Pancreas (tissue), 10 donors: ENCODE measurements around the gene LAMB1. TPM values are rescaled to one million over a fixed set of nuclear protein-coding genes. Genes with fewer than 3 reads are reported as not detected.

Source experiments
- ATAC-seq, 4 donors: fragments of 200-7000 bp; cut with Tn5 transposase; one replicate each; pipeline versions ENCODE4 v1.8.0 to v1.9.1; 2020; ENCODE audit warnings: mild to moderate bottlenecking in 4 of 4, moderate library complexity in 4 of 4
- DNase-seq, 6 donors: peaks; one replicate each; pipeline ENCODE4 v3.0.0-alpha.2; 2020
- FAIRE-seq: peaks from 2 replicates; lab custom pipeline; 2012; peaks lifted over from hg19 to GRCh38; lab: Jason Lieb, UNC
- H3K27ac ChIP-seq, 4 donors: fragments of 200-600 bp; sonication (generic); 1 replicate in 3 of 4; 2 replicates in 1 of 4; pipeline versions ENCODE4 v1.5.0 to v1.8.0; 2020
- H3K27me3 ChIP-seq, 4 donors: fragments of 200-600 bp; one replicate each; pipeline ENCODE4 v1.8.0; 2021
- H3K36me3 ChIP-seq, 3 donors: fragments of 200-600 bp; sonication (generic) in 1 of 3; one replicate each; pipeline versions ENCODE4 v1.5.0 to v1.8.0; 2020 to 2021
- H3K4me1 ChIP-seq, 3 donors: fragments of 200-600 bp; one replicate each; pipeline ENCODE4 v1.8.0; 2021
- H3K4me3 ChIP-seq, 4 donors: fragments of 200-600 bp; sonication (generic) in 2 of 4; one replicate each; pipeline versions ENCODE4 v1.5.0 to v1.8.0; 2020 to 2021
- H3K9me3 ChIP-seq, 4 donors: fragments of 200-600 bp; one replicate each; pipeline ENCODE4 v1.8.0; 2021
- WGBS, 2 donors: extraction: QIAGEN DNeasy Blood & Tissue Kit; methylation state at CpG; one replicate each; pipeline ENCODE4 v1.1.7; 2013; 5-methylcytosine and 5-hydroxymethylcytosine counted together
- intact Hi-C, 3 donors: fragments of 100-400 bp; cut with DNase I; formaldehyde crosslinking; loops; one replicate each; pipeline versions ENCODE4 v1.11.1 to v1.14.2; 2022
- polyA plus RNA-seq, 2 donors: library from polyadenylated mRNA; stranded (reverse); fragments of 200-250 nt; gene quantifications; one replicate each; pipeline ENCODE4 v1.2.3, GENCODE V29; 2013
- total RNA-seq, 6 donors: library from RNA; stranded (reverse); fragmentation: NEBNext Ultra II Directional in 4 of 6; extraction: Animal tissue kit (Norgen Biotek cat#: 25700) in 4 of 6; gene quantifications; one replicate each; pipeline versions ENCODE4 v1.2.1 to v1.2.4, GENCODE V29; 2021 to 2023
- TF ChIP-seq, protein P1 (sequence below), 4 donors: fragments of 200-600 bp; sonication (generic) in 3 of 4; IDR thresholded peaks; one replicate each; pipeline versions ENCODE4 v1.5.0 to v1.8.0; 2021; ENCODE audit warnings: antibody characterized with exemption in 4 of 4
- donor health status: healthy with polysubstance abuse.
- donor health status: DM: no; HTN: no; CAD: no; lungs with moderate emphysema.
- donor health status: DM: no; HTN: no; CAD: no.
- donor health status: control.
- donor health status: control.
- donor health status: Bipolar disorder and iron deficiency.
- donor health status: DM: yes; HTN: yes; CAD: no.
- donor health status: DM: no; HTN: no; CAD: no.
- donor health status: DM: no; HTN: no; CAD: no.
- donor health status: DM: yes; HTN: yes; CAD: no.

Gene LAMB1
- total and polyA plus RNA-seq, 8 donors, result 25.5 to 169 (median 106) TPM

DNA sequence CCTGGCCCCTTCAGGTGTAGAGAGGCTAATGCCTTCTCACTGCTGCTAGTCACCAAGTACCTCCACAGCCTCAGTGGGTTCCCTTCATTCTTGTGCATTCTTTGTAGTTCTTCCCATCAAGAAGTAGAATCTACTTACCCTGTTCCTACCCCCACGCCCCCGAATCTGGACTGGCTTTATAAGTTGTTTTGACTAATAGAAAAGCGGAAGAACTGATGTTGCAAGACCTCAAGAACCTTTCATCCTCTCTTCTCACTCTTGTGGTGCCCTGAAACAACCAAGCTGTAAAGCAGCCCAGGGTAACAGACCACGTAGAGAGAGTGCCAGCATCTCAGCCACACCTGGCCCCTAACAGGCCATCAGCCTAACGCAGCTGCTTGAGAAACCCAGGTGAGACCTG, 23.2 kb upstream of the LAMB1 start:
- no peak overlapping the region for H3K27ac ChIP-seq

DNA sequence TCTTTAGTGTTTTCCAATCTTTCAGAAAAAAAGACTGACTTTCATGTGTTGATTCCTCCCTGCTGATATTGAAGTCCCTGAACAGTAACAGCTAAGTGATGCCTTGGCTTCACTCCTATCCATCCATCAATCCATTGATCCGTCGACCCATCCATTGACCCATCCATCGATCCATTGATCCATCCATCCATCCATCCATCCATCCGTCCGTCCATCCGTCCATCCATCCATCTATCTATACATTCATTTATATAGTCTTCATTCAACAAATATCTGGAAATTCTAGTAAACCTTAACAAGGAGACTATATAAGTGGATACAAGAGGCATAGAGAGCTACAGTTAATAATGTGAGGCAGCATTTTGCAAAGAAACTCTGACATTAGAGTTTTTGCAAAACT, 21.6 kb upstream of the LAMB1 start:
- Histone ChIP-seq H3K27ac (no peak overlapping the region), H3K4me3 (no peak overlapping the region), H3K27me3 (no peaks in the 10 kb centered on the region), H3K4me1 (no peaks in the 10 kb centered on the region), H3K9me3 (no peaks in the 10 kb centered on the region), H3K36me3 (no peaks in the 10 kb centered on the region)
- WGBS, 2 donors, result 86 to 91% methylated on average over 6 of the region's 6 CpGs
- TF ChIP-seq, protein P1, sequence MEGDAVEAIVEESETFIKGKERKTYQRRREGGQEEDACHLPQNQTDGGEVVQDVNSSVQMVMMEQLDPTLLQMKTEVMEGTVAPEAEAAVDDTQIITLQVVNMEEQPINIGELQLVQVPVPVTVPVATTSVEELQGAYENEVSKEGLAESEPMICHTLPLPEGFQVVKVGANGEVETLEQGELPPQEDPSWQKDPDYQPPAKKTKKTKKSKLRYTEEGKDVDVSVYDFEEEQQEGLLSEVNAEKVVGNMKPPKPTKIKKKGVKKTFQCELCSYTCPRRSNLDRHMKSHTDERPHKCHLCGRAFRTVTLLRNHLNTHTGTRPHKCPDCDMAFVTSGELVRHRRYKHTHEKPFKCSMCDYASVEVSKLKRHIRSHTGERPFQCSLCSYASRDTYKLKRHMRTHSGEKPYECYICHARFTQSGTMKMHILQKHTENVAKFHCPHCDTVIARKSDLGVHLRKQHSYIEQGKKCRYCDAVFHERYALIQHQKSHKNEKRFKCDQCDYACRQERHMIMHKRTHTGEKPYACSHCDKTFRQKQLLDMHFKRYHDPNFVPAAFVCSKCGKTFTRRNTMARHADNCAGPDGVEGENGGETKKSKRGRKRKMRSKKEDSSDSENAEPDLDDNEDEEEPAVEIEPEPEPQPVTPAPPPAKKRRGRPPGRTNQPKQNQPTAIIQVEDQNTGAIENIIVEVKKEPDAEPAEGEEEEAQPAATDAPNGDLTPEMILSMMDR (IDR thresholded peaks at IDR 0.05), result no peak
- no peak for ATAC-seq
- no peak for FAIRE-seq
- no peak for DNase-seq
- intact Hi-C loops, result no loop called here

More for the DNA sequence above, 23.2 kb upstream of the LAMB1 start:
- 94 to 96% methylated on average over 5 of the region's 5 CpGs for WGBS, 2 donors
- FAIRE-seq, result no peak
- no peaks in the 10 kb centered on the region for H3K4me1 ChIP-seq
- H3K27me3 ChIP-seq, result no peaks in the 10 kb centered on the region
- TF ChIP-seq, protein P1 (IDR thresholded peaks at IDR 0.05), result no peak
- H3K9me3 ChIP-seq, result no peaks in the 10 kb centered on the region
- intact Hi-C loops, result no loop called here
- H3K36me3 ChIP-seq, result no peaks in the 10 kb centered on the region
- no peak for DNase-seq
- no peak overlapping the region for H3K4me3 ChIP-seq
- no peak for ATAC-seq

DNA sequence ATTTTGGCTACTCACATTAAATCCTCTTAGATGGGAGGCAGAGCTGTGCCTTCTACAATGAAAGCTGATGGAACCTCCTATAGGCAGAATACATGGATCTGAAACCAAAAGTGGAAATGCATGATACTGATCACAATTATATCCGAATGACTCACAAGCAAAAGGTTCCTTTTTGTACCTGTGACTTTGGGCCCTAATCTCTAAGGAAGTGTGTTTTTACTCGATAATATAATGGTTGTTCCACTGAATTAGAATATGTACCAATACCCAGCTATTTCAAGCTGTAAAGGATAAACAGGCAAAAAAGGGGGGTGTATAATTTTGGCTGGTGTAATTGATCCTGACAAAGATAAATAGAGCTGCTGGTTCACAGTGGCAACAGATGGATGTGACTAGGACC, 17.6 kb upstream of the LAMB1 start:
- intact Hi-C loops, result no loop called here
- FAIRE-seq (no peak), ATAC-seq (no peak), DNase-seq (no peak)
- Histone ChIP-seq H3K4me1 (peaks cover 0 to 9% (median 4%) of the 10 kb centered on the region in 3 donors), H3K27ac (no peak overlapping the region), H3K36me3 (no peaks in the 10 kb centered on the region), H3K4me3 (no peak overlapping the region), H3K27me3 (no peaks in the 10 kb centered on the region), H3K9me3 (no peaks in the 10 kb centered on the region)
- TF ChIP-seq, protein P1 (IDR thresholded peaks at IDR 0.05), result no peak
- 86 to 90% methylated on average over 2 of the region's 2 CpGs for WGBS, 2 donors

DNA sequence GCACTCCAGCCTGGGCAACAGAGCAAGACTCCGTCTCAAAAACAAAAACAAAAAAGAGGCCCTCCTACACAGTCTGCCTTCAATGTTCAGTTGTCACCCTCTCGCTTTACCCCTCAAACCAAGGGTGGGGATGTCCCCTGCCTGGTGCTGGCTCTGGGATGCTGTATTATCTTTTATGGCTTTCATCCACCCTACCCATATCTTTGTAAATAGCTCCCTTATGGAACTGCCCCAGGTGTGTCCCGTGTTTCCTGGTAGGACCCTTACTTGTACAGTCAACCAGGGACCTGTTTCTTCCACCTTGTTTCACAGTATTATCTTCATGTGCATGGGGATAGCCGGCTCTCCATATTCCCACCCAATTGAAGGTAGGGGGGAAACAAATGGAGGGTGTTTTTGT, 15.7 kb upstream of the LAMB1 start:
- H3K4me1 ChIP-seq, result peaks cover 0 to 22% (median 17%) of the 10 kb centered on the region in 3 donors
- H3K27ac ChIP-seq, result no peak overlapping the region
- H3K4me3 ChIP-seq, result no peak overlapping the region
- no peaks in the 10 kb centered on the region for H3K27me3 ChIP-seq
- 84 to 86% methylated on average over 4 of the region's 4 CpGs for WGBS, 2 donors
- intact Hi-C loops, result no loop called here
- H3K9me3 ChIP-seq, result no peaks in the 10 kb centered on the region
- no peaks in the 10 kb centered on the region for H3K36me3 ChIP-seq
- TF ChIP-seq, protein P1 (IDR thresholded peaks at IDR 0.05), result no peak
- ATAC-seq (no peak), DNase-seq (no peak), FAIRE-seq (no peak)

DNA sequence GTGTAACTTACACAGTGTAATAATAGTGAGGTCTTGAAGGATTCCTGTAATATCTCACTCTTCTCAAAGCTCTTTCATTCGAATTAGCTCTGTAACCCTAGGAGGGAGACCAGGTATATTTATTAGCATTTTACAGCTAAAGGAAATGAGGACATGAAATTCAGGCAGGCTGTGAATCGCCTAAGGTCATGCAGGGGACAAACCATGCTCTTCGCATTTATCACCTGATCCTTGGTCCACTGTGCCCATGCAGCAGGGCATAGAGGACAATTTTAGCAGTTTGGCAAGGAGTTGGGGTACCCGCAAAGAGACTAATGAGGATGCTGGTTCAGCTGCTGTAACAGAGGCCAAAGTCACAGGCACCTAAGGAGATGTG, 14.8 kb upstream of the LAMB1 start:
- intact Hi-C loops, result no loop called here
- TF ChIP-seq, protein P1 (IDR thresholded peaks at IDR 0.05), result no peak
- Histone ChIP-seq H3K4me1 (peaks cover 0 to 24% (median 23%) of the 10 kb centered on the region in 3 donors), H3K27me3 (no peaks in the 10 kb centered on the region), H3K27ac (no peak overlapping the region), H3K9me3 (no peaks in the 10 kb centered on the region), H3K4me3 (no peak overlapping the region), H3K36me3 (no peaks in the 10 kb centered on the region)
- DNase-seq, result no peak
- FAIRE-seq, result no peak
- ATAC-seq, result no peak
- WGBS, 2 donors, result 78 to 84% methylated on average over 4 of the region's 4 CpGs
